ENCODE results near the gene TNS2.

Gene TNS2

DNA sequence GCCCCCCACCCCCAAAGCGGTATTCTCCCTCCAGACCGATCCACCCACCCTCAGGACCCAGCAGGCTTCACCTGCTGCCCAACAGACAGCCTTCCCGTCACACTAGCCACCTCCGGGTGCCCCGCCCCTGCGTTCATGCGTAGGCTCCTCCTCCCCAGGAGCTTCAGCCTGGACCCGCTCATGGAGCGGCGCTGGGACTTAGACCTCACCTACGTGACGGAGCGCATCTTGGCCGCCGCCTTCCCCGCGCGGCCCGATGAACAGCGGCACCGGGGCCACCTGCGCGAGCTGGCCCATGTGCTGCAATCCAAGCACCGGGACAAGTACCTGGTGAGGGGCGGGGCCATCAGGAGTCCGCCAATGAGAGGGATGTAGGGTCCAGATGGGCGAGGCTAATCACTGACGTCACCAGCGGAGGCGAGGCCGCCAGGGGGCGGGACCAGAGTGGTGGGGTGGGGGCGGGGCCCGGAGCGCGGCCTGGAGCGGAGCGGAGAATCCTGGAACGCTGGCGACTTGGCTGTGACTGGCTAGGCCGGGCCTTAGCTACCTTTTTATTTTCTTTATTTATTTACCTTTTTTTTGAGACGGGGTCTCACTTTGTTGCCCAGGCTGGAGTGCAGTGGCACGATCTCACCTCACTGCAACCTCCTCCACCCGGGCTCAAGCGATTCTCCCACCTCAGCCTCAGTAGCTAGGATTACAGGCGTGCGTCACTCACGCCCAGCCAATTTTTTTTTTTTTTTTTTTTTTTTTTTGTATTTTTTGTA, 4.4 kb downstream of the TNS2 start:
- peak overlapping the region; percentile 74 for H3K27ac ChIP-seq
- TF ChIP-seq, protein P1, sequence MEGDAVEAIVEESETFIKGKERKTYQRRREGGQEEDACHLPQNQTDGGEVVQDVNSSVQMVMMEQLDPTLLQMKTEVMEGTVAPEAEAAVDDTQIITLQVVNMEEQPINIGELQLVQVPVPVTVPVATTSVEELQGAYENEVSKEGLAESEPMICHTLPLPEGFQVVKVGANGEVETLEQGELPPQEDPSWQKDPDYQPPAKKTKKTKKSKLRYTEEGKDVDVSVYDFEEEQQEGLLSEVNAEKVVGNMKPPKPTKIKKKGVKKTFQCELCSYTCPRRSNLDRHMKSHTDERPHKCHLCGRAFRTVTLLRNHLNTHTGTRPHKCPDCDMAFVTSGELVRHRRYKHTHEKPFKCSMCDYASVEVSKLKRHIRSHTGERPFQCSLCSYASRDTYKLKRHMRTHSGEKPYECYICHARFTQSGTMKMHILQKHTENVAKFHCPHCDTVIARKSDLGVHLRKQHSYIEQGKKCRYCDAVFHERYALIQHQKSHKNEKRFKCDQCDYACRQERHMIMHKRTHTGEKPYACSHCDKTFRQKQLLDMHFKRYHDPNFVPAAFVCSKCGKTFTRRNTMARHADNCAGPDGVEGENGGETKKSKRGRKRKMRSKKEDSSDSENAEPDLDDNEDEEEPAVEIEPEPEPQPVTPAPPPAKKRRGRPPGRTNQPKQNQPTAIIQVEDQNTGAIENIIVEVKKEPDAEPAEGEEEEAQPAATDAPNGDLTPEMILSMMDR (IDR thresholded peaks at IDR 0.05; ENCODE audit: low read depth, low read length), result no peak
- peak overlapping the region; percentile 56 for H3K4me3 ChIP-seq (ENCODE audit: low read depth, low read length)
- DNase-seq, result peak; percentile 96
- H3K36me3 ChIP-seq, result no peaks in the 10 kb centered on the region
- no peaks in the 10 kb centered on the region for H3K9me3 ChIP-seq (ENCODE audit: severe bottlenecking)
- H3K27me3 ChIP-seq (ENCODE audit: insufficient read depth, low read depth, severe bottlenecking), result no peaks in the 10 kb centered on the region

DNA sequence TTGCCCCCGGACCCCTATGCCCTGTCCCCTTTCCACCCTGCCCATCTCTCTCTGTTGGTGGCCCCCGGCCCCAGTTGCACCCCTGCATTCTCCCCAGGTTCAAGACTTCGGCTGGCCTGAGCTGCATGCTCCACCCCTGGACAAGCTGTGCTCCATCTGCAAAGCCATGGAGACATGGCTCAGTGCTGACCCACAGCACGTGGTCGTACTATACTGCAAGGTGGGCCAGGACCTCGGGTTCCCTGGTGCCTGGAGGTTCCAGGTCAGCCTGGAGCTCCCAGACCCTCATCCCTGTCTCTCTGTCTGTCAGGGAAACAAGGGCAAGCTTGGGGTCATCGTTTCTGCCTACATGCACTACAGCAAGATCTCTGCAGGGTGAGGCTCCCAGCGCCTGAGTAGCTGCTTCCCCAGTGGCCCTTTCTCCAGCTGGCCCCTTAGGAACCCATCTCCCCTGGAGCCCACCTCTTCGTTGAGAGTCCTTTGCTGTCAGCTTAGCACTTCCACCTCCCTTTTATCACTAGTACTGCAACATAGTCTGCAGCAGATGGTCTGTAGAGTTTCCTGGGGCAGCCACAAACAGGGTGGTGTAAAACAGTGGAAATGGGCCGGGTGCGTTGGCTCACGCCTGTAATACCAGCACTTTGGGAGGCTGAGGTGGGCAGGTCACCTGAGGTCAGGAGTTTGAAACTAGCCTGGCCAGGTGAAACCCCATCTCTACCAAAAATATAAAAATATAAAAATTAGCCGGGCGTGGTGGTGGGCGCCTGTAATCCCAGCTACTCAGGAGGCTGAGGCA, 5.8 kb downstream of the TNS2 start:
- H3K27ac ChIP-seq, result no peak overlapping the region; the same call in 1 of the 2 replicates
- H3K4me3 ChIP-seq (ENCODE audit: low read depth, low read length), result no peak overlapping the region
- H3K36me3 ChIP-seq, result no peaks in the 10 kb centered on the region
- TF ChIP-seq, protein P1 (IDR thresholded peaks at IDR 0.05; ENCODE audit: low read depth, low read length), result no peak
- DNase-seq, result no peak
- H3K27me3 ChIP-seq (ENCODE audit: insufficient read depth, low read depth, severe bottlenecking), result no peaks in the 10 kb centered on the region
- no peaks in the 10 kb centered on the region for H3K9me3 ChIP-seq (ENCODE audit: severe bottlenecking)

DNA sequence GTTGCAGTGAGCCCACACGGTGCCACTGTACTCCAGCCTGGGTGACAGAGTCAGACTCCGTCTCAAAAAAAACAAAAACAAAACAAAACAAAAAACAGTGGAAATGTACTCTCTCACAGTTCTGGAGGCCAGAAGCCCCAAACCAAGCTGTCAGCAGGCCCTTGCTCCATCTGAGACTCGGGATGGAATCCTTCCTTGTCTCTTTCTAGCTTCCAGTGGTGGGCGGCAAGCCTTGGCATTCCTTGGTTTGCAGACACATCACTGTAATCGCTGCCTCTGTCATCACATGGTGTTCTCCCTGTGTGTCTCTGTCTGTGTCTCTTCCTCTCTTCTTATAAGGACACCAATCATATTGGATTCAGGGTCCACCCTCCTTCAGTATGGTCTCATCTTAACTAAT, 6.4 kb downstream of the TNS2 start:
- no peaks in the 10 kb centered on the region for H3K27me3 ChIP-seq (ENCODE audit: insufficient read depth, low read depth, severe bottlenecking)
- peak overlapping the region; percentile 6; the same call in 1 of the 2 replicates for H3K27ac ChIP-seq
- no peaks in the 10 kb centered on the region for H3K9me3 ChIP-seq (ENCODE audit: severe bottlenecking)
- no peak overlapping the region for H3K4me3 ChIP-seq (ENCODE audit: low read depth, low read length)
- no peak for DNase-seq
- TF ChIP-seq, protein P1 (IDR thresholded peaks at IDR 0.05; ENCODE audit: low read depth, low read length), result no peak
- no peaks in the 10 kb centered on the region for H3K36me3 ChIP-seq

DNA sequence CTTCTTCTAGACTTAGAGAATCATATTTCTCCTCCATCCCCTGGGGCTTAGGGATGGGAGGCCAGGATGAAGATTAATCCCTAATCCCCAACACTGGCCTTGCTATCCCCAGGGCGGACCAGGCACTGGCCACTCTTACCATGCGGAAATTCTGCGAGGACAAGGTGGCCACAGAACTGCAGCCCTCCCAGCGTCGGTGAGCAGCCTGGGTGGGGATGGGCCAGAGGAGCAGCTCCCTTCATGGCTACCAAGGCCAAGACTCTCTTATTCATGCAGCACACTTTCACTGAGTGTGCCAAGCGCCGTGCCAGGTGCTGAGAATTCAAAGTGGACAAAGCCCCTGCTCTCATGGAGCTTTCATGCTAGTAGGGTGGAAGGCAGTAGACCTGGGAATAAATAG, 7.0 kb downstream of the TNS2 start:
- TF ChIP-seq, protein P1 (IDR thresholded peaks at IDR 0.05; ENCODE audit: low read depth, low read length), result no peak
- peak; percentile 68 for DNase-seq
- peak overlapping the region; percentile 10; the same call in 1 of the 2 replicates for H3K27ac ChIP-seq
- H3K9me3 ChIP-seq (ENCODE audit: severe bottlenecking), result no peaks in the 10 kb centered on the region
- no peak overlapping the region for H3K4me3 ChIP-seq (ENCODE audit: low read depth, low read length)
- H3K27me3 ChIP-seq (ENCODE audit: insufficient read depth, low read depth, severe bottlenecking), result no peaks in the 10 kb centered on the region
- no peaks in the 10 kb centered on the region for H3K36me3 ChIP-seq

DNA sequence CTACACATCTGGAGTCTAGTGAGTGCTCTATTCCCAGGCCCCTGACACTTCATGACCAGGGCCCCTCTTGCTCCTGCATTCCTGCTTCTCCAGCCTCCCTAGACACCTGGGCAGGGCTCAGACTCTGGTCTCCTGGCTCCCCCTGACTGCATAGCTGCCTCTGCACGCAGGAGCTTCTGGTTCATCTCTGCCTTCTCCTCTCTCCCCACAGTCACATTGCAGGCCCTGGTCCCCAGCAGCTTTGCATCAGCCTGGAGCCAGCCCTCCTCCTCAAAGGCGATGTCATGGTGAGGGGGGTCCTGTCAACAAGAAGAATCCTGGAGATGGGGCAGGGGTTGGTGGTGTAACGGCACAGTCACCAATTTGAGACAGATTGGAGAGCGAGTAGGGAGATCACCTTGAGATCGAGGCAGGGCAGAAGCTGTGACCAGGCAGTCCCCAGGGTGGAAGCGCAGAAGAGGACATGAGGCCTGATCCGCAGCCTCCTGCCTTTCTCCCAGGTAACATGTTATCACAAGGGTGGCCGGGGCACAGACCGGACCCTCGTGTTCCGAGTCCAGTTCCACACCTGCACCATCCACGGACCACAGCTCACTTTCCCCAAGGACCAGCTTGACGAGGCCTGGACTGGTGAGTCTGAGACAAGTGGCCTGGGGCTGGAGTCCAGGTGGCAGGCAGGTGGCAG, 8.1 kb downstream of the TNS2 start:
- no peaks in the 10 kb centered on the region for H3K36me3 ChIP-seq
- DNase-seq, result no peak

More for the DNA sequence above, 8.1 kb downstream of the TNS2 start:
- Histone ChIP-seq H3K27ac (no peak overlapping the region), H3K27me3 (ENCODE audit: insufficient read depth, low read depth, severe bottlenecking) (no peaks in the 10 kb centered on the region), H3K9me3 (ENCODE audit: severe bottlenecking) (no peaks in the 10 kb centered on the region), H3K4me3 (ENCODE audit: low read depth, low read length) (no peak overlapping the region)
- TF ChIP-seq, protein P1 (IDR thresholded peaks at IDR 0.05; ENCODE audit: low read depth, low read length), result no peak

All from WERI-Rb-1 (cell line).